Lower lobe of right lung (tissue), 2 donors: Measurements from ENCODE around the gene ATP6V1B1. TPM values are rescaled to one million over a fixed set of nuclear protein-coding genes. Genes with fewer than 3 reads are reported as not detected.

Experiments used
- ATAC-seq, 2 donors: fragments of 200-7000 bp; cut with Tn5 transposase; one replicate each; pipeline ENCODE4 v1.9.1; 2020 to 2022; ENCODE audit warnings: mild to moderate bottlenecking in 2 of 2, moderate library complexity in 2 of 2
- DNase-seq: peaks from one replicate; pipeline ENCODE4 v3.0.0-alpha.2; 2020
- H3K27ac ChIP-seq: fragments of 200-600 bp; one replicate; pipeline ENCODE4 v1.8.0; 2022
- H3K27me3 ChIP-seq: fragments of 200-600 bp; one replicate; pipeline ENCODE4 v1.8.0; 2022; ENCODE audit warnings: low read depth
- H3K36me3 ChIP-seq: fragments of 200-600 bp; one replicate; pipeline ENCODE4 v1.8.0; 2022; ENCODE audit warnings: mild to moderate bottlenecking
- H3K4me1 ChIP-seq: fragments of 200-600 bp; one replicate; pipeline ENCODE4 v1.8.0; 2022
- H3K4me3 ChIP-seq: fragments of 200-600 bp; one replicate; pipeline ENCODE4 v1.8.0; 2022; ENCODE audit warnings: mild to moderate bottlenecking
- H3K9me3 ChIP-seq: fragments of 200-600 bp; one replicate; pipeline ENCODE4 v1.8.0; 2022
- intact Hi-C: fragments of 100-400 bp; cut with DNase I; formaldehyde crosslinking; loops from one replicate; pipeline ENCODE4 v1.11.0; 2022
- total RNA-seq: library from RNA; stranded (reverse); fragmentation: NEBNext Ultra II Directional; extraction: Animal tissue kit (Norgen Biotek cat#: 25700); gene quantifications from one replicate; pipeline ENCODE4 v1.2.1, GENCODE V29; 2021
- TF ChIP-seq, protein P1 (sequence below): fragments of 200-600 bp; IDR thresholded peaks from one replicate; pipeline ENCODE4 v1.8.0; 2022; ENCODE audit warnings: antibody characterized with exemption, mild to moderate bottlenecking
- donor health status: DM: no; HTN: yes; CAD: no; lungs with severe emphysema.

ATP6V1B1 gene
- total RNA-seq, 1 donor from 2014 or later: 2.2 TPM

DNA sequence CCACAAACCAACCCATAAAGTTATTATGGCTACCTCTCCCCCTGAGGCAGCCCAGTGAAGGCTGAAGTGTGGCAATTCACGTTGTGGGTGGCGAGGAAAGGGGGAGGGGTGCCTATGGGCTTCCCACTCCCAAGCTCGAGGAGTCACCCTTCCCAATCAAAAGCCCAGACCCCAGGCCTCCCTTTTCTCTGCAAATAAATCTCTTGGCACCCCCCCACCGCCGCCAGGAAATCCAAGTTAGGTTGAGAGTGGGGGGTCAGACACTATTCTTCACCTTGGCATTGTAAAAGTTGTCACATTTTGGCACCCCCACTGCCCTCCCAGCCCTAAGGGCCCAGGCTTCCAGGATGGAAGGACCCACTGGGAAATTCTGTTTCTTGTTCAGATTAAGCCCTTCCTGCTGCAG, 49.6 kb downstream of the ATP6V1B1 start:
- no peak for ATAC-seq
- Histone ChIP-seq H3K4me1 (no peaks in the 10 kb centered on the region), H3K27me3 (no peaks in the 10 kb centered on the region), H3K9me3 (no peaks in the 10 kb centered on the region), H3K27ac (no peak overlapping the region), H3K36me3 (peaks cover 58% of the 10 kb centered on the region), H3K4me3 (no peak overlapping the region)
- DNase-seq: no peak
- intact Hi-C loops: no loop called here
- TF ChIP-seq, protein P1, sequence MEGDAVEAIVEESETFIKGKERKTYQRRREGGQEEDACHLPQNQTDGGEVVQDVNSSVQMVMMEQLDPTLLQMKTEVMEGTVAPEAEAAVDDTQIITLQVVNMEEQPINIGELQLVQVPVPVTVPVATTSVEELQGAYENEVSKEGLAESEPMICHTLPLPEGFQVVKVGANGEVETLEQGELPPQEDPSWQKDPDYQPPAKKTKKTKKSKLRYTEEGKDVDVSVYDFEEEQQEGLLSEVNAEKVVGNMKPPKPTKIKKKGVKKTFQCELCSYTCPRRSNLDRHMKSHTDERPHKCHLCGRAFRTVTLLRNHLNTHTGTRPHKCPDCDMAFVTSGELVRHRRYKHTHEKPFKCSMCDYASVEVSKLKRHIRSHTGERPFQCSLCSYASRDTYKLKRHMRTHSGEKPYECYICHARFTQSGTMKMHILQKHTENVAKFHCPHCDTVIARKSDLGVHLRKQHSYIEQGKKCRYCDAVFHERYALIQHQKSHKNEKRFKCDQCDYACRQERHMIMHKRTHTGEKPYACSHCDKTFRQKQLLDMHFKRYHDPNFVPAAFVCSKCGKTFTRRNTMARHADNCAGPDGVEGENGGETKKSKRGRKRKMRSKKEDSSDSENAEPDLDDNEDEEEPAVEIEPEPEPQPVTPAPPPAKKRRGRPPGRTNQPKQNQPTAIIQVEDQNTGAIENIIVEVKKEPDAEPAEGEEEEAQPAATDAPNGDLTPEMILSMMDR: no peak

- TF ChIP-seq, protein P1: no peak
- ATAC-seq: no peak
- no peaks in the 10 kb centered on the region for H3K9me3 ChIP-seq
- no peaks in the 10 kb centered on the region for H3K27me3 ChIP-seq
- intact Hi-C loops: no loop called here
- no peak for DNase-seq
- no peak overlapping the region for H3K27ac ChIP-seq
- H3K4me1 ChIP-seq: no peaks in the 10 kb centered on the region
- peaks cover 64% of the 10 kb centered on the region for H3K36me3 ChIP-seq
- no peak overlapping the region for H3K4me3 ChIP-seq
Observed at GRCh38 chr2:70985956-70986355, 50.3 kb downstream of the ATP6V1B1 start.

DNA sequence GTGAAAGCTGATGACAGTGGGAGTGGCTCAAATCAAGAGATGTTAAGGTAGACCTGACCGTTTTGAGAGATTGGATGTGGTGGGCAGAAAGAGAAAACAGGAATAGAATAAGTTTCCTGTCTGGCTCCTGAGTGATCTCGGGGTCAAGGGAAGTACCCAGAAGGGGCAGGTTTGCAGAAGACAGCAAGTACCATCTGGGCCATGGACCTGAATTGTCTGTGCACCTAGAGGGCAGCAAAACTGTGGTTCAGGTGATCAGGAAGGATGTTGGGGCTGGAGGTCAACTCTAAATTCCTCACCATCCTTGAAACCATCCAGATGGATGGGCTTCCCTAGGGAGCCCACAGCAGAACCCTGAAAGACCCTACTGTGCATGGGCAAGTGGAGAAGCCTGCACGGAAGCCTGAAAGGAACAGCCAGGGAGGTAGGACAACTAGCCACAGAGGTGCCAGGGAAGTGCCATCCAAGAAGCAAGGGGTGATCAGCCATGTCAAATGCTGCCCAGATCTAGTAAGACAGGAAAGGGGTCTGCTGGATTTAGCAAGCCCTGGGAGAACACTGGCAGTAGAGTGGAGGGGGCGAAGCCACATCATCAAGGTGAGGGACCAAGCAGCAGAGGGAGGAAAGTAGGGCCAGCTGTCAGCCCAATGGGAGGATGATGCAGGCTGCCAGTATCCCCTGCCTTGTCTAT, 50.9 kb downstream of the ATP6V1B1 start:
- no peak for DNase-seq
- intact Hi-C loops: no loop called here
- no peak for ATAC-seq
- Histone ChIP-seq H3K9me3 (no peaks in the 10 kb centered on the region), H3K36me3 (peaks cover 71% of the 10 kb centered on the region), H3K4me3 (no peak overlapping the region), H3K27ac (no peak overlapping the region), H3K27me3 (no peaks in the 10 kb centered on the region), H3K4me1 (no peaks in the 10 kb centered on the region)
- TF ChIP-seq, protein P1: no peak

- Histone ChIP-seq H3K27ac (no peak overlapping the region), H3K4me3 (no peak overlapping the region), H3K27me3 (no peaks in the 10 kb centered on the region), H3K9me3 (no peaks in the 10 kb centered on the region), H3K36me3 (peaks cover 79% of the 10 kb centered on the region), H3K4me1 (no peaks in the 10 kb centered on the region)
- DNase-seq (no peak), ATAC-seq (no peak)
- intact Hi-C loops: no loop called here
- TF ChIP-seq, protein P1: no peak
Observed at GRCh38 chr2:70987386-70987785, 51.7 kb downstream of the ATP6V1B1 start.

DNA sequence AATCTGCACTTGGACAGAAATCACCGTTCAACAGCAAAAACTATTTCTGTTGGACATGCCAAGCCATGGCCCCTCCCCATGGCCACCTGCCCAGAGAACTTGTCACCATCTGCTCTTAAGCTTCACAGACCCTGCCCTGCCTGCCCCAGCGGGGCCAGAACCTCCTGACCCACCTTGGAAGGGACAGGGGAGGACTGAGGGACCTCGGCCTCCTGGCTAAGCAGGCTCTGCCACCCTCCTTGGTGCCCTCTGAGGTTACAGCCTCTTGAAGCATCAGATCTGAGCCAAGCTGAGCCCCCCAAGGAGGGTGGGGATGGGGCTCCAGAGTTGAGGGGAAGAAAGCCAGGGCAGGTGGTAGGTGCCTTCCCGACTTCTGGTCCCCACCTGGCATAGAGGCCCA, 52.5 kb downstream of the ATP6V1B1 start:
- H3K9me3 ChIP-seq: no peaks in the 10 kb centered on the region
- H3K4me3 ChIP-seq: no peak overlapping the region
- H3K4me1 ChIP-seq: peaks cover 6% of the 10 kb centered on the region
- H3K27me3 ChIP-seq: no peaks in the 10 kb centered on the region
- intact Hi-C loops: no loop called here
- ATAC-seq: no peak
- no peak for DNase-seq
- TF ChIP-seq, protein P1: no peak
- H3K27ac ChIP-seq: no peak overlapping the region
- peaks cover 74% of the 10 kb centered on the region for H3K36me3 ChIP-seq
